ENCODE data around the gene GLIS2.
A peak's percentile ranks its signal among the peaks of the same experiment; 100 is the strongest.

The GLIS2 gene

GRCh38 chr16:4370151-4370550 is 54.3 kb downstream of the GLIS2 start:
- no peaks in the 10 kb centered on the region for H3K36me3 ChIP-seq (ENCODE audit: insufficient read depth, low read length)
- DNase-seq (ENCODE audit: low read depth, low spot score), result no peak
- H3K9me3 ChIP-seq (ENCODE audit: low read depth, low read length), result no peaks in the 10 kb centered on the region
- H3K4me3 ChIP-seq, result no peak overlapping the region
- TF ChIP-seq POLR2AphosphoS5 (IDR thresholded peaks at IDR 0.05; ENCODE audit: borderline replicate concordance, low read depth, low read length) (no peak), EZH2 (IDR thresholded peaks at IDR 0.05) (no peak), FOXP2 (optimal IDR thresholded peaks at IDR 0.05; ENCODE audit: control extremely low read depth, extremely low read length, insufficient read depth) (no peak)
- H3K9ac ChIP-seq (ENCODE audit: insufficient read length), result no peak overlapping the region
- no peak overlapping the region for H3K27ac ChIP-seq

DNA sequence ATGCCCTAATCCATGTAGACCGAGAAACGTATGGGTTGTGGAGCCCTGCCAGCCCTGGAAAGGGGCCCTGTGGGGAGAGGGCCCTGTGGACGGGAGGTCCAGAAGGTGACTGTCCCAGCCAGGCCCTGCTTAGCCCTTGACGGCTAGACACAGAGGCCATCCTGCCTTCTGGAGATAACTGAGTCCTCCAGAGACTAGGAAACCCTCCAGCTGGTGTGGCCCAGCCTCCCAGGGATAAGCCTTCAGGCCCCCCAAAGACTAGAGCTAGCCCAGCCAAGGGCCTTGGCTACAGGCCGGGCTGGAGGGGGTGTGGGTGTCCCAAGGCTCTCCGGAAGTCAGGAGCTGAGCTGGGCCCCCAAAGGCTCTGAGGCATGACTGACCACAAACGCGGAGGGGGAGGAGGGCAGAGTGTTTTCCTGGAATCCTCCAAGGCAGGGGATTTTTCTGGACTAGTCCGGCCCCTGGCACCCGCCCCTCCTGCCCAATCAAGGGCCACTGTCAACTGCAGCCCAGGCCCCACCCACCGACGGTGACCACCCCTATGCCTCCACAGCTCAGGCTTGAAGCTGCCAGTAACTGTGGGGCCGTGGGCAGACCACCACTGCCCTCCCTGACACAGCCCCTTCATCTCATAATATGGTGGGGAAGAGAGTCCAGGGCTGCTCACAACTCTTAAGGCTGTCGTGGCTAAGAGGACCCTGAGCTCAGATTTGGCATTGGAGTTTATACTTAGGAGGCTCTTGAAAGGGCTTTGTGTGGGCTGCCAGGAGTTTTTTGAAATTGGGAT is 54.9 kb downstream of the GLIS2 start:
- Histone ChIP-seq H3K4me3 (no peak overlapping the region; the same call in 1 of the 2 replicates), H3K36me3 (ENCODE audit: insufficient read depth, low read length) (no peaks in the 10 kb centered on the region), H3K9ac (ENCODE audit: insufficient read length) (no peak overlapping the region), H3K9me3 (ENCODE audit: low read depth, low read length) (no peaks in the 10 kb centered on the region), H3K27ac (no peak overlapping the region)
- no peak for DNase-seq (ENCODE audit: low read depth, low spot score)
- no peak for TF ChIP-seq POLR2AphosphoS5 (IDR thresholded peaks at IDR 0.05; ENCODE audit: borderline replicate concordance, low read depth, low read length)

- Histone ChIP-seq H3K9me3 (ENCODE audit: low read depth, low read length) (no peaks in the 10 kb centered on the region), H3K9ac (ENCODE audit: insufficient read length) (peak within 1 kb of the TSS; percentile 67), H3K4me3 (peak within 1 kb of the TSS; percentile 85), H3K36me3 (ENCODE audit: insufficient read depth, low read length) (no peaks in the 10 kb centered on the region), H3K27ac (no peak within 1 kb of the TSS)
- no peak for TF ChIP-seq EZH2 (IDR thresholded peaks at IDR 0.05)
- TF ChIP-seq POLR2AphosphoS5 (IDR thresholded peaks at IDR 0.05; ENCODE audit: borderline replicate concordance, low read depth, low read length), result peak; percentile 96
- DNase-seq (ENCODE audit: low read depth, low spot score), result no peak
Observed at GRCh38 chr16:4371357-4372000, 55.6 kb downstream of the GLIS2 start, which contains the start of gene VASN. TSS of gene VASN (plus strand) at chr16:4371848. CDS start at chr16:4380878, 9,030 bp downstream.

DNA sequence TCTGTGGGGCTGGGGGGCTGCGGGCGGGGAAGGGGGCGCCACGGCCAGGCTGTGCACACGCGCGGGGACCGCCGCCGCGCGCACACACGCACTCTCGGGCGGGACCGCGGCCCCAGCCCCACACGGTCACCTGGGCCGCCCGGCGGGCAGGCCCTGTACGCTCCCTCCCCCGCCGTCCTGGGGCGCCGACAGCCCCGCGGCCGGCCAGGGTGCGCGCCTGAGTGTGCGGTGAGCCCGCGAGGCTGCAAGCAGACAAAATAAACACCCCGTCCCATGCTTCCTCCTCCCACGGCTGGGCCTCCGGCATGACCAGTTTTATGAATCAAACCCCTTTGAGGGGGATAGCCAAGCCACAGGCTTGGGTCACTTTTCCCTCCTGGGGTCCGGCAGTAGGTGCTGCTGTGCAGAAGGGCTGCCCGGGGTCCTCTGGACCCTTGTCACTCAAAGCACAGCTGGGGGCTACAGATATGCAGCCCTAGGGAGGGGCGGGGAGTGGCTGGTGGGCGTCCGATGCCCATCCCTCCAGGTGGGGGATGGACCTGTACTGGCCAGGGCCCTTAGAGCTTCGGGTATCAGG is 56.2 kb downstream of the GLIS2 start:
- Histone ChIP-seq H3K9me3 (ENCODE audit: low read depth, low read length) (no peaks in the 10 kb centered on the region), H3K4me3 (peak overlapping the region; percentile 85), H3K9ac (ENCODE audit: insufficient read length) (peak overlapping the region; percentile 67), H3K27ac (no peak overlapping the region), H3K36me3 (ENCODE audit: insufficient read depth, low read length) (no peaks in the 10 kb centered on the region)
- TF ChIP-seq EZH2 (IDR thresholded peaks at IDR 0.05) (no peak), POLR2AphosphoS5 (IDR thresholded peaks at IDR 0.05; ENCODE audit: borderline replicate concordance, low read depth, low read length) (no peak), FOXP2 (optimal IDR thresholded peaks at IDR 0.05; ENCODE audit: control extremely low read depth, extremely low read length, insufficient read depth) (no peak)
- DNase-seq (ENCODE audit: low read depth, low spot score), result no peak

DNA sequence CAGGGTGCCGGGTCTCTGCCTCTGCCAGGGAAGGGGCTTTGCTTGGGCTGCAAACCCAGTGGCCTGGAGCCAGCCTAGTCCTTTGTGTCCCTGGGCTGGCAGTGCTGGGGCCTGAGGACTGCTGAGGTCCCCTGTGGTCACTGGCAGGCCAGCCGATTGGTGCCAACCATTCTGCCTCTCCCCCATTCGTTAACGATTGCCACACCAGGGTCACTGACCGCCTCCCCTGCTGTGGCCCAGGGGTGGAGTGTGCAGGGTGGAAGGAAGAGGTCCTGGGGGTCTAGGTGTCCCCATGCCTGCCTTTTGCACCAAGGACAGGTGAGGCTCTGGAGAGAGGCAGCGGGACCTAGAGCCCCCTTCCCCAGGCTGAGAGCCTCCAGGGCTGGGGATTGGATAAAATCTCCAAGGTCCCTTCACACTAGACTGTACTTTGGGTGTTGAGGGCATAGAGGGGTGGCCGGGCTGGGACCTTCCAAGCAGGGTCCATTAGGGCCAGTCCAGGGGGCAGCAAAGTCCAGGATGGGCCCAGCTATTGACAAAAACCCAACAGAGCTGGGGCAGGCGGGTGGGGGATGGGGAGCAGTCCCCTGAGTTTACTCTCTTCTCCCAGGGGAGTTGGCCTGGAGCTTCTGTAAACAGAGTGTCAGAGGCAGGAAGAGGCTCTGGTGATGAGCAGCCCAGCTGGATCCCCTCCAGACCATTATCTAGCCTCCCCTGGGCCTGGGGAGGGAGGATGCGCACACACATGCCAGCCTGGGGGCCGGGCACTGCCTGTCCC is 56.9 kb downstream of the GLIS2 start:
- H3K27ac ChIP-seq, result no peak overlapping the region
- peak overlapping the region; percentile 85 for H3K4me3 ChIP-seq
- peak overlapping the region; percentile 67 for H3K9ac ChIP-seq (ENCODE audit: insufficient read length)
- no peak for DNase-seq (ENCODE audit: low read depth, low spot score)
- TF ChIP-seq EZH2 (IDR thresholded peaks at IDR 0.05), result no peak
- no peak for TF ChIP-seq POLR2AphosphoS5 (IDR thresholded peaks at IDR 0.05; ENCODE audit: borderline replicate concordance, low read depth, low read length)
- no peak for TF ChIP-seq FOXP2 (optimal IDR thresholded peaks at IDR 0.05; ENCODE audit: control extremely low read depth, extremely low read length, insufficient read depth)
- no peaks in the 10 kb centered on the region for H3K36me3 ChIP-seq (ENCODE audit: insufficient read depth, low read length)
- no peaks in the 10 kb centered on the region for H3K9me3 ChIP-seq (ENCODE audit: low read depth, low read length)

GRCh38 chr16:4373356-4373908 is 57.6 kb downstream of the GLIS2 start:
- Histone ChIP-seq H3K36me3 (ENCODE audit: insufficient read depth, low read length) (no peaks in the 10 kb centered on the region), H3K27ac (peak overlapping the region; percentile 62), H3K9ac (ENCODE audit: insufficient read length) (no peak overlapping the region), H3K9me3 (ENCODE audit: low read depth, low read length) (no peaks in the 10 kb centered on the region), H3K4me3 (peak overlapping the region; percentile 85)
- TF ChIP-seq FOXP2 (optimal IDR thresholded peaks at IDR 0.05; ENCODE audit: control extremely low read depth, extremely low read length, insufficient read depth), result no peak
- TF ChIP-seq EZH2 (IDR thresholded peaks at IDR 0.05), result no peak
- no peak for TF ChIP-seq POLR2AphosphoS5 (IDR thresholded peaks at IDR 0.05; ENCODE audit: borderline replicate concordance, low read depth, low read length)
- no peak for DNase-seq (ENCODE audit: low read depth, low spot score)

DNA sequence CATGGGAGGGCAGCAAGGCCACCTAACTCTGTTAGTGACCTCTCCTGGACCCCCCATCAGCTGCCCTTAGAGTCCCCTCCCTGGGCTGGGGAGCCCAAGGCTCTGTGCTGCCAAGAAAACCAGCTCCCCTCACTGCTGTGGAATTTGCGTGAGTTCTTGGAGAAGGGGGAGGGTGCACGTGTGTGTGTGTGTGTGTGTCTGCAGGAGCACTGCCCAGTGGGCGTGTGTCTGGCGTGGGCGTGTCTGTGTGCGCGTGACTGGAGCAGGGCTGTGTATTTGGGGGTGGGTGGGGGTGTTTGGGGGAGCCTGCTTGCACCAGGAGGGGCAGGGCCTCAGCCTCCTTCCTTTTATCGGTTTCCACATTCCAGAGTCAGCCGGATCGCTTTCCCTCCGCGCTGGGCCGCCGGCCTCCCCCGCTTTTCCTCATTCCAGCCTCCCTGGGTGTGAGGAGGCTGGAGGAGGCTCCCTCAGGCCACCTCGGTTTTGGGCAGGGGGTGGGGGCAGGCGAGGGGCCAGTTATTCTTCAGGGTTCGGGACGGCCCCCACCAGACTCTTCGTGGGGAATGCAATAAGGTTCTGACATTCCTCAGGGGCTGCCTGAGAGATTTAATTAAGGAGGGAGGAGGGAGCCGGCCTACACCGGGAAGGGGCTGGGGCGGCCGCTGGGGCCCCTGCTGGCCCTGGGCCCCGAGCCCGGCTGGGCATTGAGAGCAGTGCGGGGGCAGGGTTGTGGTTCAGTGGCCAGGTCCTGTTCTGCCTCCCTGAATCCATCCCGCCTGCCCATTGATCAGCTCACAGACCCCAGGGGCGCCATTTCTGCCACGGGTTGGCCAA is 58.3 kb downstream of the GLIS2 start:
- Histone ChIP-seq H3K36me3 (ENCODE audit: insufficient read depth, low read length) (no peaks in the 10 kb centered on the region), H3K27ac (peak overlapping the region; percentile 62), H3K4me3 (peak overlapping the region; percentile 85), H3K9me3 (ENCODE audit: low read depth, low read length) (no peaks in the 10 kb centered on the region), H3K9ac (ENCODE audit: insufficient read length) (no peak overlapping the region)
- TF ChIP-seq POLR2AphosphoS5 (IDR thresholded peaks at IDR 0.05; ENCODE audit: borderline replicate concordance, low read depth, low read length) (no peak), EZH2 (IDR thresholded peaks at IDR 0.05) (no peak), FOXP2 (optimal IDR thresholded peaks at IDR 0.05; ENCODE audit: control extremely low read depth, extremely low read length, insufficient read depth) (no peak)
- DNase-seq (ENCODE audit: low read depth, low spot score), result no peak
